GM20000 (cell line): ENCODE measurements around the gene NEK5.

Experiments
- DNase-seq: peaks from one replicate; pipeline ENCODE4 v3.0.0; 2012; ENCODE audit warnings: low spot score
- CTCF ChIP-seq: IDR thresholded peaks from 2 replicates; pipeline ENCODE4 v1.5.1; 2012; ENCODE audit warnings: mild to moderate bottlenecking, control low read depth; ENCODE audit errors: extremely low read depth, missing control alignments

Gene NEK5

GRCh38 chr13:51993713-51994112 lies 135.2 kb downstream of the NEK5 start:
- DNase-seq, result no peak
- no peak for TF ChIP-seq CTCF

- TF ChIP-seq CTCF, result no peak
- DNase-seq, result no peak
These were observed 139.8 kb downstream of the NEK5 start for GRCh38 chr13:51988988-51989618.
